GM19397 (cell line): ENCODE measurements around the gene TMEM176B.

Experiments used
- ATAC-seq: cut with Tn5 transposase; IDR thresholded peaks from one replicate; pipeline ENCODE4 v1.9.1; 2021; ENCODE audit warnings: mild to moderate bottlenecking, moderate library complexity; ENCODE audit not compliant: unreplicated experiment

Gene TMEM176B

DNA sequence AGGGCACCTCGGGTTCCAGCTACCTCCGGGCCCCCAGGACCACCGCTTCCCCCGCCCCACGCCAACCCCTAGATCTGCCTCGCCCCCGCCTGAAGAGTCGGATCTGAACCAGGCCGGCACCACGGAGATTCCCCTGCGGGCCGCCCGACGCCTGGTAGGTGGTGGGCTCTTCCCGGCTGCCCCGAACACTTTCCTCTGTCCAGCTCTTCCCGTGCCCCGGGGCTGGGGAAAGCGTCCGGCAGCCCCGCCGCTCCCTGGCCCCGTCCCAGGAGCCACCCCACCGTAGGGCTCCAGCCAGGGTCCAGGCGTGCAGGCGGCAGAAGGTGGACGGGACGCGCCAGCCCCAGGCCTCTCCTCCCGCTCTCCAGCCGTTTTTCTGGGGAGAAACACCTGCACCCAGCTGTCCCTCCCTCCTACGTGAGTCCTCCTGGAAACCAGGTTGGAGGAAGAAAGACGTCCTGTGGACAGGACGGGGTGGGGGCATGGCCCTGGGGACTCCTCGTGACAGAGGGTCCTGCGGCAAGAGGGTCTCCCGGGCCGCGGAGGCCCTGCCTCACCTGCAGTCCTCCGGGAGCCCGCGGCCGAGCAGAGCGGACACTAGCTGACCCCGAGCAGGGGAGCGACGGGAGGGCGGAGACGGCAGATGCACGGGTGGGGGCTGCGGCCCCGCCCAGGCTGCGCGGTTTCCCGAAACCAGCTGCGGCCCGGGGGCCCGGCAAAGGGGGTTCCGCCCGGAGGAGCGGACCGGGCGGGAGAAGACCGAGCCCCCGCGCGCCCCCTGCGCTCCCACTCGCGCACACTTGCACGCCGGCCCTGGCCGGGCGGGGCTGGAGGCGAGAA lies at the start of gene TMEM176B:
TMEM176B (minus strand) TSS at position 624 of the 840 bp plus-strand sequence. CDS start 3,795 bp downstream, outside the sequence.
- ATAC-seq = no peak

- ATAC-seq = no peak
Observed at GRCh38 chr7:150849204-150849775, 49.1 kb upstream of the TMEM176B start.

GRCh38 chr7:150848561-150849115 lies 48.5 kb upstream of the TMEM176B start:
- no peak for ATAC-seq

GRCh38 chr7:150848111-150848510 lies 47.9 kb upstream of the TMEM176B start:
- ATAC-seq = no peak

DNA sequence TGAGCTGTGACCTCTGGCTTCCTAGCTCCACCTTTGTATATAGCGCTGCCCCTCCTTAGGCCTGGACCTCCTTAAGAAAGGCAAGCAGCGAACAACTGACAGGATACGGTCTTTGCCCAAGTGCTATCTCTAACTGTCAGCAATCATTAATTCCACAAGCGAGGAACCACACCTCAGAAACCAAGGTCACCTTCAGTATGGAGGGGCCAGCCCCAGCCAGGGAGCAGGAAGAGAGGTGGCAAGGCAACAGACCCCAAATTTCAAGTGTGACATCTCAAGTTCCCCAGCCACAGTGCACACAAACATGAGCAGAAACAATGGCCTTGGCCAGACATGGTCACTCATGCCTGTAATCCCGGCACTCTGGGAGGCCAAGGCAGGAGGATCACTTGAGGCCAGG lies 47.4 kb upstream of the TMEM176B start:
- ATAC-seq = no peak

- ATAC-seq = no peak
Observed at GRCh38 chr7:150846291-150847115, 46.3 kb upstream of the TMEM176B start.

DNA sequence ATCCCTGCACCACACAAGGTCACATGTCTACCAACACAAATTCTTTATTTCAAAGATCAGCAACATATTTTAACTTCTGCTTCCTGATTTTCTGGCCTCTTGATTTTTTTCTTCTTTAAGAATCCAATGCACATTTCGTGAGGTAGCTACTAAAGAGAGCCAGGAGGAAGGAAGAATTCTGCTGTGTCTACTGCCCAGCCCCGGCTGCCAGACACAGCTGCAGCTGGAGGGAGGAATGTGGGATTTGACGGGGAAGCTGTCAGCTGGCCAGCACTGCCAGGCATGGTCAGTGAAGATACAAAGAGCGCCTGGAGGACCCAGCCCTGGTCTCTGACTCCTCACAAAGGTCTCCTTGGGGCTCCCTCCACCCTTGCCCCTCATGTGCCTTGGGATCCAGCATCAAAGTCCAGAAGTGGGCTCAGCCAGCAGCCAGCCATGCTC lies 45.3 kb upstream of the TMEM176B start:
- ATAC-seq = no peak

- no peak for ATAC-seq
Observed at GRCh38 chr7:150842716-150843115, 42.6 kb upstream of the TMEM176B start.

DNA sequence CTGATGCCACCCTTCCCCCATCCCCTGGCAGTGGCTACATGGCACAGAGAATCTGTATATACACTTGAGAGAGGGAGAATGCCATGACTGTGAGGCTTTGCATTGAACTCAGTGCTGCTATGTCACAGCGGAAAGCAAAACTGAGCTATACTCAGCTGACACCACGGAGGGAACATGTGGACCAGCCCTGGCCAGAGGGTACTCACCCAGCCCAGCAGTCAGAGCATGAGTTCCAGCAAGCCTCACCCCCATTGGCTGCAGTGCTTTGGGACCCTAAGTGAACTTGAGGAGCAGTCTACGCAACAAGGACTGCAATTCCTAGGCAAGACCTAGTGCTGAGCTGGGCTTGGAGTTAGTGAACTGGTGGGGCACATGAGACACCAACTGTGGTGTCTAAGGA lies 41.9 kb upstream of the TMEM176B start:
- no peak for ATAC-seq

DNA sequence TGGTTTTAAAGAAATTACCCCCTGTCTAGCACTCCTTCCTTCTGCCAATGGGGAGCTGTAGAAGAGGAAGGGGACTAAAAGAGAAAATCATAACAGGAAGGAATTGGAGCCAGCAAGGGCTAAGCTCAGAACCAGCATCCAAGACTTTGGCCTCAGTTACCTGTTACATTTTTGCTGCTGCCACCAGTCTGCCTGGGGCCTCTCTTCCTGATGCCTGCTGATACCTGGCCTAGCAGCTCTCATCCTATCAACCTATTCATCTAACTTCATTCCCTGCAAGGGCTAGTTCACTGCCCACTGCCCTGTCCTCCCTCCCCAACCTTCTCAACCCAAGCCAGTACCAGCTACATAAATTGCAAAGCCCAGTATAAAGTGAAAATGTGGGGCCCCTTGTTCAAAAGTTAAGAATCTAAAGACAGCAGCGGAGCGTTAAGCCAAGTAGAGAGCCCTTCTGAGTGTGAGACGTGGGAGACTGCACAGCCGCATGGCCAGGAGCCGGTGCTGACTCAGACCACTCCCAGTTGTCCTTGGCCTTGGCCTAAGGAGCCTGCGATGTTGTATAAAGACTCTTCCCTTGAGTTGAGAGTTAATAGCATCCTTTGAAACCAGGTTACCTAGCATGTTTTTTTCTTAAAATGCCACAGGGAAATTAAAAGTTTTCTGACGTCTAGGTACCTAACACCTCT lies 38.9 kb upstream of the TMEM176B start:
- no peak for ATAC-seq

GRCh38 chr7:150835702-150836280 lies 35.6 kb upstream of the TMEM176B start:
- ATAC-seq = no peak

DNA sequence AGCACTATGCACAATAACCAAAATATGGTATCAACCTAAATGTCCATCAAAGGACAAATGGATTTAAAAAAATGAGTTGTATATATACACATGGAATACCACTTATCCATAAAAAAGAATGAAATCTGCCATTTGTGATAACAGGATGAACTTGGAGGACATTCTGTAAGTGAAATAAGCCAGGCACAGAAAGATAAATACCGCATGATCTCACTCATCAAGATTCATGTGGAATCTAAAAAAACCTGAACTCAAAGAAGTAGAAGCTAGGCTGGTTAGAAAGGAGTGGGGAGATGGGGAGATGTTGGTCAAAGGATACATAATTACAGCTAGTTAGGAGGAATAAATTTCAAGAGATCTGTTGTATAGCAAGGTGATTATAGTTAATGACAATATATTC lies 34.9 kb upstream of the TMEM176B start:
- ATAC-seq = no peak

GRCh38 chr7:150831851-150832250 lies 31.7 kb upstream of the TMEM176B start:
- ATAC-seq = no peak

DNA sequence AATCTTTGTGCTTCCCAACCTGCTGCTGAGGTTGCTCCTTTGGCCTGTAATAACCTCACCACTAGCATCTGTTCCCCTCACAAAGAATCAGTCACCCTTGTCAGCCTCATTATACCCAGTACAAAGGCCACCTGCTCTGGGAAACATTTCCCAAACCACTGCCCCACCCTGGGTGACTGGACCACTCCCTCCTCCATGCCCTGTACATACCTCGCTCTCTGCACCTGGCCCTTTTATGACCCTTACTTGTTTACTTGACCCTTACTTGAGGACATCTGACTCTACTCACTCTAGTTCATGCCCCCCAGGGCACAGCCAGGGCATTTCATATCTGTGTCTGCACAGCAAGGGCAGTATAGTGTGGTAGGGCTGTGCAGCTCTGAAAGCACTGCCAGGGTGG lies 30.8 kb upstream of the TMEM176B start:
- no peak for ATAC-seq

DNA sequence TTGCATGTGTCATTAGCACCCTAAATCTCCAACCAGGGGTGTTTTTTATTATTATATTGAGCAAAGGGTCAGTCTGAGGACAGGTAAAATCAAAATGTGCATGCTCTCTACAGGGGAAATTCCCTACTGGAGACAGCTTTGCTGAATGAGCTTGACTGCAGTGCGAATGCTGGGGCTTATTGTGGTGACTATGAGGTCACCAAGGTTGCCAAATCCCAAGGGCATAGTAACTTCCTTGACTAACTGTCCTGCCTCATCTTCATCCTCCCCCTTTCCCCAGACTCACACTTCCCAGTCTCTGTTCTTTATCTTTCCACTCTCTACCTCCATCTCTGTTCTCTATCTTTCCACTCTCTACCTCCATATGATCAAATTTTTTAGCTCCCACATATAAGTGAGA lies 29.3 kb upstream of the TMEM176B start:
- ATAC-seq = no peak

- ATAC-seq = no peak
Observed at GRCh38 chr7:150828384-150828783, 28.2 kb upstream of the TMEM176B start.

DNA sequence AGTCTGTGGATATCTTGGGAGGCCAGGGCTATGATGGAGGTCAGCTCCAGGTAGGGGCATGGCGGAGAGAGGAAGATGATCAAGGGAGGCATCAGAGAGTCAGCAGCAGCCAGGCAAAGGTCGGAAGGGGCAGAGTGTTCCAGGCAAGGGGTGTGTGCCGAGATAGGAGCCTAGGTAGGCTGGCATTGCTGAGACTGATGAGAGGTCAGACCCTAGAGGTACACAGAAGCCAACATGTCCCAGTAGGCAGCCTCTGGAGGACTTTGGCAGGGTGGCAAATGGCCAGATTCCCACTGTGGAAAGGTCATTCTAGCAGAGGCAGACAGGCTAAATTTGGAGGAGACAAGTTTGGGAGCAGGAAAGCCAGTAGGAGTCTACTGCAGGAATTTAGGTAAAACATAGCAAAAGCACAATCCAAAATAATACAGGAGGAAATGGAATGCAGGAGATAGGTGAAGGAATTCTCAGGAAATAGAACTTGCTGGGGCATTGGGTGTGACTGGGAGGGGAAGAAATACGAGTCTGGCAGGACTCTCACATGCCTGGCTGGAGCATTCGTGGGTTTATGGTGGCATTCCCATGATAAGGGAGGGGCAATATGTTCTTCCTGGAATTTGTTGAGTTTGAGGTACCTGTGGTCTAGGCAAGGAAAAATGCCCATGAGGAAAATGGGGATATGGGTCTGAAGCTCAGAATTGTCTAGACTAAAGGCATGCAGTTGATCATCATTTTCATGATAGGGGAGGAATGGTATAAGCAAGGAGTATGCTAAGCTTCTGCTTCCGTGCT lies 26.1 kb upstream of the TMEM176B start:
- no peak for ATAC-seq

- ATAC-seq = no peak
Observed at GRCh38 chr7:150824379-150825177, 24.4 kb upstream of the TMEM176B start.
